GM18502 (cell line): ENCODE results near the gene ADAMTSL3.

Source experiments
- ATAC-seq: cut with Tn5 transposase; IDR thresholded peaks from one replicate; pipeline ENCODE4 v1.9.1; 2021; ENCODE audit warnings: mild to moderate bottlenecking; ENCODE audit not compliant: unreplicated experiment, poor library complexity

ADAMTSL3 gene

DNA sequence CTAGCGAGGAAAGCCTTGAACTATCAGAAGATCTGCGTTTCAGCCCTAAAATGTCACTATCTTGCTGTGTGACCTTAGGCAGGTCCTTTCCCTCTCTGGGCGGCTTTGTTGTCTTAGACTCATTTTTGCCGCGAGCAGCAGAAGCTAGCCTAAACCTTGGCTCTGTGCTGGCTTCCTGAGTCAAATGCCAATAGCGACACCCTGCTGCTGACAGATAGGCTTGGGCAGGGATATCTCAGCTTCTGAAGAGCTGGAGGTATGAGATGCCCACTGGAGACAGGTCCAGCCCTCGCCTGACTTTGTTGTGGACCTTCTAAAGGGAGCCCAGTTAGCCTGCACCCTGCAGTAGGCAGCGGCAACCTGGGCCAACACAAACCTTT, 1.3 kb downstream of the ADAMTSL3 start:
- no peak for ATAC-seq

GRCh38 chr15:83656192-83656591, 2.3 kb downstream of the ADAMTSL3 start:
- no peak for ATAC-seq

- ATAC-seq = no peak
These were observed 3.1 kb downstream of the ADAMTSL3 start for GRCh38 chr15:83656943-83657528.

DNA sequence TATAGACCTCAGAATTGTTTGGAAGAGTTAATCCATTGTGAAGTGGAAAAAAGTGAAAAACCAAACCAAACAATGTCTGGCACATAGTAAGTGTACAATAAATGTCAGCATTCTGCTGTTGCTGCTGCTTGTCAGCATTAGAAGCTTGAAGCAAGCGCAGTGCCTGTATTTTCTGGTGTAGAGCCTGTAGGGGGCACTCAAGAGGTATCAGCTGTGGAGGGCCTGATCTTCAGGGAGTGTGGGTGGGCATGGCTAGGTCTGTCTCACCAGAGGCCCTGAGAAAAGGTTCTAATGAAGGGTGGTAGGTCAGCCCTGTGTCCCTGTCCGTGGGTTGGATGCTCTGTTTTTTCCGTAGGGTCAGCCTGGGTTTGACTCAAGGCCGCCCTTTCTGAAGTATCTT, 3.6 kb downstream of the ADAMTSL3 start:
- ATAC-seq = no peak

DNA sequence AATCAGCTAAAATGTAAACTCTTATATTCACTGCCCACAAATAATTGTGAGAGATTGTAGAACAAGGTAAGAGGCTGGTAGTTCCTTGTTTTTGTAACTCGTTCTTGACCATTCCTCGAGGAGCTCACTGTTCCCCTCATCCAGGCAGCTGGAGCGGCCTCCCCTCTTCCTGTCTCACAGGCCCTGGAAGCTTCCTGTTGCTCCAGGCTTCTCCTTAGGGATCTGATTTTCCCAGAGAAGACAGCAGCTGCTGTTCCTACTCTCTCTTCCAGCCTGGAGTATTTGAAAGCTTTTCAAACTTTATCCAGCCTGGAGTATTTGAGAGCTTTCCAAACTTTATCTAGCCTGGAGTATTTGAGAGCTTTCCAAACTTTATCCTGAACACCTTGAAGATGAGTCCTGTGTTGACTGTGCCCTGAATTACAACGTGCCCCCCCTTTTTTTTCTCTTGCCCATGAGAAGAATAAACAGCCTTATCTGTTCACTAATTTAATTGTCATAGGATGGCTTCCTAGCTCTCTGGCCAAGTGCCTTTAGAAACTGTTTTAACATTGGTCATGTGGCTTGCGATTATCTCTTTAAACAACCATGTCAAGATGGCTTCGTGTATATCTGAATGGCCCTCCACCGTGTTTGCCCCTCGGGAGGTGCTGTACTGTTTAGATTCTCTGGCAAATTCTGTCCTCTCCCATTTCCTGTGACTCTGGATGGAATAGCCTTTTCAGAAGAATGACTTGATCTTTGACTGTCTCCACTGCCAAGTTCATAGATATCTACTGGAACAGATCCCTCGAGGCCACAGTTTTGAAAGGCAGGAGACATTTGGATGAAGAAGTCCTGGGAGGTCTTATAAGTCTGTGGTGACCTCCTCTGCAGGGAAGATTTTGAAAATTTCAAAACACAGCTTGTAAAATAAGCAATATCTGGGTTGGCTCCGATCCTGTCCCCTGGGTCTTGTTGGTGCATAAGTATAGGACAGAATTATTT, 4.8 kb downstream of the ADAMTSL3 start:
- no peak for ATAC-seq

- no peak for ATAC-seq
These were observed 5.5 kb downstream of the ADAMTSL3 start for GRCh38 chr15:83659417-83659812.

DNA sequence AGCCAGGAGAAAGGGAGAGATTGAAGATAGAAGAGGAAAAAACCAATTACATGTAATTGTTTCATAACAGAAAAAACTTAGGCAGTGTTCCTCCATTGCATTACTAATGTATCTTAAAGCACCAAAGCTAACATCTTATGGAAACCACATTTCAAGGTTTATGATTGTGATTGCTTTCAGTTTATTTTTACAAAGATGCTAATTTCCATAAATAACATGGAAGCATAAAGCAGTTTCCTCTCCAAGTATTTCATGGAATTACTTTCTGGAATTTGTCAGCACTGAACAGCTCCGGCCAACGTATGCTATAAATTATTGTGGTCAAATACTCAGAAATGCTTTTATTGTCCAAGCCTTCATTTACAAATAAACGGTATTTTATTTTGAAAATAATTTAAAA, 11.6 kb downstream of the ADAMTSL3 start:
- no peak for ATAC-seq

DNA sequence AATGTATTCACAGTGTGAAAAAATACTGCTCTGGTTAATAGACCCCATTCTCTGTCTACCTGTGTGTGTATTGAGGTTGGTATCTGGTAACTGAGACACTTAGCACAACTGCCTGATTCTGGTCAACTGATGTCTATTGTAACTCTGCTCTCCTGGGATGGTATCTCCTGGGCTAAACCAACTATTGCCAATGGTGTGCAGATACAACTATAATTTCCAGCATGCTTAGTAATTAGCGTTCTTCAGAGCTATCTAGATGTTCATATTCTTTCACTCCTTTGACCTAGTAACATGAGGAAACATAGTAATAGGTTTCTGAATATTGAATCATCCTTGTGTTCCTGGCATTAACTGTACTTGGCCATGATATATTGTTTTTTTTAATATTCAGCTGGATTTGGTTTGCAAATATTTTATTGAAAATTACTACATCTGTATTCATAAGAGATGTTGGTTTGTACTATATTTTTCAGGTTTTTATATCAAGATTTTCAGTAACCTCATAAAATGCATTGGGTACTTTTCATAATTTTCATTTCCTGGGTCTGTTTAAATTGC, 16.8 kb downstream of the ADAMTSL3 start:
- ATAC-seq = no peak

GRCh38 chr15:83671603-83672002, 17.7 kb downstream of the ADAMTSL3 start:
- no peak for ATAC-seq

DNA sequence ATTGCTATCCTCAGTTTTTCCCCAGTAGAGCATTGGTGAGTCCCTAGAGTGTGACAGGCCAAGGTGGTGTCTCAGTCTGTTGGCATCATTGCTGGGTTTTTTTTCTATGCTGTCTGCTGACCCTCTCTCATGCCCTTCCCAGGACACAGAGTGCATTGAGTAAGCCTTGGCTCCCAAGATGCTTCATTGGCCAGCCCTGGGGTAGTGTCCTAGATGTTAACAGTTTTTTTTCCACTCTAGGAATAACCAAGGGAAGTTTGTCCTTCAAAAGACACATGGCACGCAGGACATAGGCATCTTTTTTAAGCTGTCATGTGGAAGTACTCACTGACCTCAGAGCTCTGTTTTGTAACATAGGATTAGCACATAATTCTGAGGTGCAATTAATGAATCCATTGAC, 19.5 kb downstream of the ADAMTSL3 start:
- no peak for ATAC-seq

DNA sequence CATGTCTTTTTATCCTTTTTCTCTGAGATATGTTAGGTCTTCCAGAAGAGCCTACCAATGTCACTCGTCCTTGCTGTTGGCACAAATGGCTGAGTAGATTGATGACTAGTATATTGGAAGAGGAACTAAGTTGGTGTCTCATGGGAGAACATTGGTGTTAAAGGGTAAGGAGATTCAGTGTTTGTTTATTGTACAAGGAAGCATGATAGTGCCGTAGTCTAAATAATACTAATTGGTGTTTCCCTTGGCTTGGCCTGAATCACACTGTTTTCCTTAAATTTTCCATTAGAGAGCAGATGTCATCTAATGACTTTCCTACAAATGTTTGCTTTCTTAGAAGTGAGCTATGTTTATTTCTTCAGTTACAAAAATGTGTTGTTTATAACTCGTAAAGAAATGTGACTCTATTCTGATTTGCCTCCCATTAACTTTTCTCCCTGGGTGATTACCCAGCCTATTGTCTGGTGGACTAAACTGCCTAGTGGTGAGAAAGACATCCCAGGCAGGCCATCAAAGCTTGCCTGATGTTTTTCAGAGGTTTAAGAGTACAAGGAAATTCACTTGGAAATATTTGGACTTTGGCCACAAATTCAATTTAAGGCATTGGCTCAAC, 28.7 kb downstream of the ADAMTSL3 start:
- ATAC-seq = no peak

DNA sequence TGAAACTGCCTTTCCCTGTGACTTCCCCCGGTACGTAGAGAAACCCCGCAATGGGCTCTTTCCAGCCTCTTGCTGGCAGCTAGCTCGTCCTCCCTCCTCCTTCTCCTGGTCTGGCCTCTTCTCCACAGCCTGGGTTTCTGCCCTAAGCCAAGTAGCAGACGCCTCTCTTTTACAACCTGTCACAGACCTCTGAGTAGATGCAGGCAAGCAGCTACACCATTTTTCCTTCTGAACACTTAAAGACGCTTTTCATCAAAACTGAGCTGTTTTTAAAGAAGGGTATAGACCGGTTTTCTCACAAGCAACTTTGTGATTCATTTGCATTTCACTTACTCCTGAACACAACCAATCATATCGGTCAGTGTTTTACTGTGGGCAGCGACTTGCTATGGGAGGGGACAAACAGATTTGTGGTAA, 32.0 kb downstream of the ADAMTSL3 start:
- no peak for ATAC-seq

GRCh38 chr15:83688201-83688600, 34.3 kb downstream of the ADAMTSL3 start:
- ATAC-seq = no peak

GRCh38 chr15:83690676-83691075, 36.8 kb downstream of the ADAMTSL3 start:
- no peak for ATAC-seq

- ATAC-seq = no peak
These were observed 39.0 kb downstream of the ADAMTSL3 start for GRCh38 chr15:83692746-83693581.

DNA sequence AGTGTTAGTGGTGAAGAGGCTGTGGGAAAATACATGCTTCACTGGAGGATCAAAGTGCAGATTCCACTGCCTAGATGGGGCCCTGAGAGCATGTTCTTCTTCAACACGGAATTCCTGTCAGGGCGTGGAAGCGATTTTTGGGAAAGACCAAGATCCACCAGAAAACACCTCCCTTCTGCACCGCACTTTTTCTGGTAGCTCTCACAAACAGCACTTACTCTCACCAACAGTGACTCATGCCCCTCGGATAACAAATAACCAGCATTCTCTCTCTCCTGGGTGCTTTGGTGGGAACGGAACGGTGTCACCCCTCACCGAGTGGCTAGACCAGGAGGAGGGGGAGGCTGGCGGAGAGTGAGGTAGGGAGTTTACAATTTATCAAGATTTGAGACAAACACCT, 40.1 kb downstream of the ADAMTSL3 start:
- no peak for ATAC-seq

- ATAC-seq = no peak
These were observed 40.6 kb downstream of the ADAMTSL3 start for GRCh38 chr15:83694536-83694935.

DNA sequence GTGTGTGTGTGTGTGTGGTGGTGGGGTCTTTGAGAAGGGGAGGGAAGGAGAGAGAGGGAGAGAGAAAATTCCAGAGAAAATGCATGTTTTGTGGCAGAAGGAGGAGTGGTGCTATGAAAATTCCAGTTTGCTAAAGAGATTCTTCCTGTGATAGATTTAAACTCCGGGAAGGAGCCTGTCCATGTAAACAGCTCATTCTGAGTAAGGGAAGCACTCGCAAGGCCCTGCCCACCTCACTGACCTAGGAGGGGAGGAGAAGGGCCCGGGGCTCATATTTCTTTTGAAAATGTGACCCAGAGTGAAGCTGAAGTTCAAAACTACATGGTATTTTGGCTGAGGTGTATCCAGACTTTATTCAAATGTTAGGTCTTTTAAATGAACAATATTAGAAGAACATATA, 41.3 kb downstream of the ADAMTSL3 start:
- no peak for ATAC-seq

DNA sequence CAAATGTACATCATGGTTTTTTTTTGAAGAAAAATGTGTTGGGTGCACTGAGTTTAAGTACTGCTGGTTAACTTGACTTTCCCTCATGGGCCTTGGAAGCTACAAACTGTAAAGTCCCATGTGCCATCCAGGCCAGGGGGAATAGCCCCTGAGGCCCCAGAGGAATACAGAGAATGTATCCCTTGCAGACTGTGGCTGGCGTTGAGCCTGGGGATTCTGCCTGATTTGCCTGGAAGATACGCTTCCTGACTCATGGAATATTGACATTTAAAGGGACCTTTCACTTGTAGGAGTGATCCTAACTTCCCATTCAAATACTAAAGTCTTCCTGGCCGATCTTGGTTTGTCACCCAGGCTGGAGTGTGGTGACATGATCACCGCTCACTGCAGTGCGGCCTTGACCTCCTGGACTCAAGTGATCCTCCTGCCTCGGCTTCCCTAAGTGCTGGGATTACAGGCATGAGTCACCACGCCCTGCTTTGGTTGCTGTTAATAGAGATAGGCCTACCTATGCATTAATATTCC, 42.0 kb downstream of the ADAMTSL3 start:
- ATAC-seq = no peak

- ATAC-seq = no peak
These were observed 43.8 kb downstream of the ADAMTSL3 start for GRCh38 chr15:83697716-83698115.
